Tibial artery (tissue), 4 donors: ENCODE data around the gene MYCN.
"Not testable (repeated sequence)": the region's sequence is repeated elsewhere in the genome, so short reads cannot be mapped to it uniquely, and the experiment has no call there.

Experiments
- DNase-seq, 2 donors: peaks; one replicate each; pipeline ENCODE4 v3.0.0-alpha.2; 2019
- H3K27ac ChIP-seq, 2 donors: fragments of 200-600 bp; sonication (generic) in 1 of 2; 1 replicate in 1 of 2; 2 replicates in 1 of 2; pipeline ENCODE4 v1.5.1; 2018 to 2019; ENCODE audit warnings: mild to moderate bottlenecking in 1 of 2
- H3K27me3 ChIP-seq, 2 donors: fragments of 200-600 bp; sonication (generic) in 1 of 2; one replicate each; pipeline versions ENCODE4 v1.5.1 to v1.6.0; 2016 to 2019
- H3K36me3 ChIP-seq, 3 donors: fragments of 200-600 bp; sonication (generic) in 2 of 3; one replicate each; pipeline ENCODE4 v1.5.1; 2016 to 2019; ENCODE audit warnings: mild to moderate bottlenecking in 2 of 3
- H3K4me1 ChIP-seq, 4 donors: fragments of 200-600 bp; sonication (generic) in 2 of 4; 1 replicate in 3 of 4; 2 replicates in 1 of 4; pipeline ENCODE4 v1.5.1; 2016 to 2019
- H3K4me3 ChIP-seq, 2 donors: fragments of 200-600 bp; sonication (generic) in 1 of 2; 1 replicate in 1 of 2; 2 replicates in 1 of 2; pipeline ENCODE4 v1.5.1; 2018 to 2019; ENCODE audit warnings: mild to moderate bottlenecking in 2 of 2
- H3K9me3 ChIP-seq, 3 donors: fragments of 200-600 bp; sonication (generic) in 1 of 3; one replicate each; pipeline ENCODE4 v1.5.1; 2016 to 2019
- CTCF ChIP-seq, 2 experiments: fragments of 200-600 bp in 1 of 2; fragments of 450-650 bp in 1 of 2; IDR thresholded peaks; one replicate each; pipeline ENCODE4 v1.5.1; 2017 to 2019; ENCODE audit warnings: antibody characterized with exemption in 2 of 2, mild to moderate bottlenecking in 1 of 2, moderate library complexity in 1 of 2
- intact Hi-C: fragments of 100-400 bp; cut with DNase I; formaldehyde crosslinking; loops from one replicate; pipeline ENCODE4 v1.15.0; 2023; ENCODE audit warnings: low total_unique reads

The MYCN gene

DNA sequence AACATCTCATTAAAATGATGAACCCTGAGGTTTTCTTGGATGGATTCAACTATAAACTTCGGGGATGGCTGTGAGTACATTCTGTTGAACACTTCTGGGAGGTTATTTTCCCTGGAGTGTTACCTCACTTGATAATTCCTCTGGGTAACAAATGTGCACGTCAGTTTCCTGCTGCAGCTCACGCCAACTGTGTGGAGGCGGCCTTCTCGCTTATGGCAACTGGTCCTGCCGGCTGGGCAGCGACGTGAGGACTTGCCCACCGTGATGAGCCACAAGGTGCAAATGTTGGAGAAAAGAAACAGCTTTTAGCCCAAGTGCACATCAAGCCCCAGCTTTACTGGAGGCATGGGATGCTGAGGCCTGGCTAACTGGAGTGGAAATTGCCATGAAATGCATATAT is 15.9 kb downstream of the MYCN start:
- H3K36me3 ChIP-seq = no peaks in the 10 kb centered on the region
- peaks cover 0 to 12% of the 10 kb centered on the region in 2 donors for H3K27me3 ChIP-seq
- intact Hi-C loops = no loop called here
- H3K27ac ChIP-seq = no peak overlapping the region
- TF ChIP-seq CTCF (IDR thresholded peaks at IDR 0.05) = no peak
- DNase-seq = no peak
- no peaks in the 10 kb centered on the region for H3K9me3 ChIP-seq
- no peak overlapping the region for H3K4me3 ChIP-seq
- H3K4me1 ChIP-seq = no peaks in the 10 kb centered on the region

GRCh38 chr2:15956751-15957736 is 16.7 kb downstream of the MYCN start:
- TF ChIP-seq CTCF (IDR thresholded peaks at IDR 0.05) = no peak

DNA sequence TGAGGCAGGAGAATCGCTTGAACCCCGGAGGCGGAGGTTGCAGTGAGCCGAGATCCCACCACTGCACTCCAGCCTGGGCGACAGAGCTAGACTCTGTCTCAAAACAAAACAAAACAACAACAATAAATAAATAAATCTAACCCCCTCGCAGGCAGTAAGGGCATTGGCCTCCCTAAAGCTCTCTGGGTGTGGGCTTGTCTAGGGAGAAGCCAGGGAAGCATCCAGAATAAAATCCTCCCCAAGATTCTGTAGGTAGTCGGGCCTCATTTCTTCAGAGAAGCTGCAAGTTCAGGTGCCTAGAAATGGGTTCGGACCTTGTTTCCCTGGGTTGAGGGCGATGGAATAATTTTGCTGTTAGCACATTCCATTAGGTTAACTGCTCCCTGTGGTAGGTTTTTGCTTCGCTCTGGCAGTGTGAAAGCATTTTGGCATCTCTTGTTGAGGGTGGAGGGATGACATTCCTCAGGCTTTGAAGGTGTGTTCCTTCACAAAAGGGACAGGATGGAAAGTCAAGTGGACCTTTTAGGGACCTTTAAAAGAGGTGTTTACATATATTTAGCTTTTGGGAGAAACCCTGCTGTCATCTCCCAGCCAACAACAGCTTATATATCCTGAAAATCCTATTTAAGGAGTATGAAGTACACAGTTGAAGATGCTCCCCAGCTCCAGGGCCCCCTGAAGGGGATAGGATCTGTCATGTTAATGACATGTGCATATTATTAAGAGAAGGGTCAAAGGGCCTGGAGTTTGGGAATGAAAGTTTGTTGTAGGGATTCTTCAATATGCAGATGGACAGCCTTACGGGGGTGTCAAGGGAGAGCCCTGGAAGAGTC is 17.7 kb downstream of the MYCN start:
- H3K4me3 ChIP-seq = no peak overlapping the region
- no peaks in the 10 kb centered on the region for H3K36me3 ChIP-seq
- intact Hi-C loops = no loop called here
- peaks cover 0 to 12% of the 10 kb centered on the region in 2 donors for H3K27me3 ChIP-seq
- DNase-seq = no peak
- H3K4me1 ChIP-seq = no peaks in the 10 kb centered on the region
- no peak for TF ChIP-seq CTCF (IDR thresholded peaks at IDR 0.05)
- H3K27ac ChIP-seq = no peak overlapping the region
- no peaks in the 10 kb centered on the region for H3K9me3 ChIP-seq

More at GRCh38 chr2:15956751-15957736, 16.7 kb downstream of the MYCN start:
- DNase-seq = no peak
- no peaks in the 10 kb centered on the region for H3K36me3 ChIP-seq
- H3K4me3 ChIP-seq = no peak overlapping the region
- H3K9me3 ChIP-seq = no peaks in the 10 kb centered on the region
- H3K27ac ChIP-seq = no peak overlapping the region
- H3K4me1 ChIP-seq = no peaks in the 10 kb centered on the region
- intact Hi-C loops = no loop called here
- peaks cover 0 to 12% of the 10 kb centered on the region in 2 donors for H3K27me3 ChIP-seq

DNA sequence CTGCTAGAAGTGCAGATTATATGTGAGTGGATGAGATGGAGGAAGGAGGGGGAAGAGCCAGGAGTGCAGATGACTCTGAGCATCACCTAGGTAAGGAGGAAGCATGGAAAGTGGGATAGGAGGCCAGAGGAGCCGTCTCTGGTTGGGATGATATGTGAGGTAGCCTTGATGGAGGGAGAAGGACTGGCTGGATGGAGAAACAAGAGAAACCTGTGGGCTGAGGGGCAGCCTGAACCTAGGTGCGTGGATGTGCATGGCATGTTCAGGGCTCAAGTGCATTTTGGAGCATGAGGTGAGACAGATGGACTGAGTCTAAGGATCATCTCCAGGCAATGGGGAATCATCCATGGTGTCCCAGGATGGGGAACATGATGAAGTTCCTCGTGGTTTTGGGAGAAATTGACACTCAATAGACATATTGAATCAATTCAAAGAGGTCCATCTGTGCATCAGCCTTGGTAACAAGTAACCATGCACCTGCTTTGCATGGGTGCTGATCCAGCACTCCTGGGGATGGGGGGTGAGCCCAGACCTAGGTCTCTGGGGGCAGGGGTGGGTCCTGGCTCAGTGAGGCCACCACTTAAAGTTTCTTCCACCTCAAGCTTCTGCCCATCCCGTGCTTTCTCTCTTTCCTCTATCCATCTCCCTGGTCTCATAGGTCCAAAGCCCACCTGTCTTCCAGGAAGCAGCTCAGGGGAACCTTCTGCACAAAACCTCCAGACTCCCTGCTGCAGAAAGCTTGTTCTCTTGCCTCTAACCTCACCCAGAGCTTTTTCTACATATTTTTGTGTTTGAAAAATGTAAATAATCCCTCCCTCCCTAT is 19.2 kb downstream of the MYCN start:
- H3K4me3 ChIP-seq = no peak overlapping the region
- no peaks in the 10 kb centered on the region for H3K36me3 ChIP-seq
- DNase-seq = no peak
- no peaks in the 10 kb centered on the region for H3K9me3 ChIP-seq
- TF ChIP-seq CTCF (IDR thresholded peaks at IDR 0.05) = no peak
- intact Hi-C loops = no loop called here
- peaks cover 0 to 12% of the 10 kb centered on the region in 2 donors for H3K27me3 ChIP-seq
- H3K27ac ChIP-seq = no peak overlapping the region
- H3K4me1 ChIP-seq = no peaks in the 10 kb centered on the region

DNA sequence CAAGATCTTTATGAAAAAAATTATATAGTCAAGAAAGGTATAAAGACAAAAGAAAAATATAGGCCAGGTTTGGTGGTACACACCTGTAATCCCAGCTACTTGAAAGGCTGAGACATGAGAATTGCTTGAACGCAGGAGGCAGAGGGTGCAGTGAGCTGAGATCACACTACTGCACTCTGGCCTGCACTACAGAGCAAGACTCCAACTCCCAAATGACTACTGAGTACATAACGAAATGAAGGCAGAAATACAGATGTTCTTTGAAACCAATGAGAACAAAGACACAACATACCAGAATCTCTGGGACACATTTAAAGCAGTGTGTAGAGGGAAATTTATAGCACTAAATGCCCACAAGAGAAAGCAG is 19.8 kb downstream of the MYCN start:
- H3K9me3 ChIP-seq, H3K4me3 ChIP-seq, H3K4me1 ChIP-seq, intact Hi-C loops, H3K27ac ChIP-seq, DNase-seq, H3K36me3 ChIP-seq: not testable (repeated sequence)
- H3K27me3 ChIP-seq = peaks cover 0 to 12% of the 10 kb centered on the region in 2 donors

DNA sequence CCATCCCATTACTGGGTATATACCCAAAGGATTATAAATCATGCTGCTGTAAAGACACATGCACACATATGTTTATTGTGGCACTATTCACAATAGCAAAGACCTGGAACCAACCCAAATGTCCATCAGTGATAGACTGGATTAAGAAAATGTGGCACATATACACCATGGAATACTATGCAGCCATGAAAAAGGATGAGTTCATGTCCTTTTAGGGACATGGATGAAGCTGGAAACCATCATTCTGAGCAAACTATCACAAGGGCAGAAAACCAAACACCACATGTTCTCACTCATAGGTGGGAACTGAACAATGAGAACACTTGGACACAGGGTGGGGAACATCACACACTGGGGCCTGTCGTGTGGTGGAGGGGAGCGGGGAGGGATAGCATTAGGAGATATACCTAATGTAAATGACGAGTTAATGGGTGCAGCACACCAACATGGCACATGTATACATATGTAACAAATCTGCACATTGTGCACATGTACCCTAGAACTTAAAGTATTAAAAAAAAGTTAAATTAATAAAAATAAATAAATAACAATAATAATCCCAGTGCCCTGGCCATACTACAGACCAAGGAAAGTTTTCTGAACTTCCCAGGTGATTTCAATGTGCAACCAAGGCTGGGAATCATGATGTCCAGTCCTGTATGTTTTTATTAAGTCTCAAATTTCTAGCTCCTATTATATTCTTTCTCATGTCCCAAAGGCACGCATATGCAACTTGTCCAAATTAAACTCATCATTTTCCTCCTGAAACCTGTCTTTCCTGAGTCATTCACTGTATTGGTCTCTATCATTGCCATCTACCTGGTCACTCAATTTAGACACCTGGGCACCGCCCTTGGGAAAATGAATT is 23.0 kb downstream of the MYCN start:
- H3K27me3 ChIP-seq, intact Hi-C loops, H3K4me3 ChIP-seq, DNase-seq, H3K36me3 ChIP-seq, H3K27ac ChIP-seq, H3K4me1 ChIP-seq, H3K9me3 ChIP-seq: not testable (repeated sequence)
